Esophagus muscularis mucosa (tissue), 4 donors: Measurements from ENCODE around the gene PCBD1. TPM values are rescaled to one million over a fixed set of nuclear protein-coding genes. Genes with fewer than 3 reads are reported as not detected.
A peak's percentile ranks its signal among the peaks of the same experiment; 100 is the strongest.

ENCODE experiments used
- DNase-seq: peaks from one replicate; pipeline ENCODE4 v3.0.0-alpha.2; 2017; ENCODE audit errors: extremely low spot score
- H3K27ac ChIP-seq, 4 donors: fragments of 200-600 bp; sonication (generic); replicated peaks in 1 of 4; 1 replicate in 3 of 4; 2 replicates in 1 of 4; pipeline ENCODE4 v1.5.1; 2016 to 2019; ENCODE audit warnings: mild to moderate bottlenecking in 1 of 4
- H3K27me3 ChIP-seq, 4 donors: fragments of 200-600 bp; sonication (generic); one replicate each; pipeline versions ENCODE4 v1.5.1 to v1.6.0; 2016 to 2019
- H3K36me3 ChIP-seq, 4 donors: fragments of 200-600 bp; sonication (generic); one replicate each; pipeline ENCODE4 v1.5.1; 2016 to 2019
- H3K4me1 ChIP-seq, 4 donors: fragments of 200-600 bp; sonication (generic); one replicate each; pipeline ENCODE4 v1.5.1; 2016 to 2019
- H3K4me3 ChIP-seq, 4 donors: fragments of 200-600 bp; sonication (generic); 1 replicate in 2 of 4; 2 replicates in 2 of 4; pipeline ENCODE4 v1.5.1; 2016 to 2019; ENCODE audit warnings: mild to moderate bottlenecking in 4 of 4, moderate library complexity in 1 of 4
- H3K9me3 ChIP-seq, 4 donors: fragments of 200-600 bp; sonication (generic); 1 replicate in 3 of 4; 2 replicates in 1 of 4; pipeline ENCODE4 v1.5.1; 2016 to 2019
- EP300 ChIP-seq: sonication (generic); formaldehyde crosslinking; IDR thresholded peaks from one replicate; pipeline ENCODE4 v1.6.1; 2017; ENCODE audit warnings: antibody characterized with exemption
- POLR2A ChIP-seq: fragments of 450-650 bp; IDR thresholded peaks from one replicate; pipeline ENCODE4 v1.6.1; 2017; ENCODE audit warnings: antibody characterized with exemption, moderate library complexity, mild to moderate bottlenecking, low read depth
- POLR2AphosphoS5 ChIP-seq, 2 donors: sonication (generic); formaldehyde crosslinking; IDR thresholded peaks; one replicate each; pipeline ENCODE4 v1.6.1; 2017; ENCODE audit warnings: antibody characterized with exemption in 2 of 2
- WGBS: methylation state at CpG from one replicate; pipeline ENCODE4 v1.1.5; 2018; 5-methylcytosine and 5-hydroxymethylcytosine counted together
- intact Hi-C: fragments of 100-400 bp; cut with DNase I; formaldehyde crosslinking; loops from one replicate; pipeline ENCODE4 v1.15.1; 2023
- total RNA-seq, 4 donors: library from RNA; depleted of rRNA; stranded (reverse); fragments of >200 nt; gene quantifications; one replicate each; pipeline versions ENCODE4 v1.1.0 to v1.2.1, GENCODE V29; 2016
- TF ChIP-seq, protein P1 (sequence below), 3 experiments: fragments of 200-600 bp in 2 of 3; fragments of 450-650 bp in 1 of 3; sonication (generic) in 2 of 3; IDR thresholded peaks; one replicate each; pipeline ENCODE4 v1.5.1; 2017 to 2019; ENCODE audit warnings: antibody characterized with exemption in 3 of 3, mild to moderate bottlenecking in 2 of 3, moderate library complexity in 1 of 3

Gene PCBD1
- total RNA-seq, 4 donors from 2014 or later, result 56.1 to 112 (median 80.8) TPM

DNA sequence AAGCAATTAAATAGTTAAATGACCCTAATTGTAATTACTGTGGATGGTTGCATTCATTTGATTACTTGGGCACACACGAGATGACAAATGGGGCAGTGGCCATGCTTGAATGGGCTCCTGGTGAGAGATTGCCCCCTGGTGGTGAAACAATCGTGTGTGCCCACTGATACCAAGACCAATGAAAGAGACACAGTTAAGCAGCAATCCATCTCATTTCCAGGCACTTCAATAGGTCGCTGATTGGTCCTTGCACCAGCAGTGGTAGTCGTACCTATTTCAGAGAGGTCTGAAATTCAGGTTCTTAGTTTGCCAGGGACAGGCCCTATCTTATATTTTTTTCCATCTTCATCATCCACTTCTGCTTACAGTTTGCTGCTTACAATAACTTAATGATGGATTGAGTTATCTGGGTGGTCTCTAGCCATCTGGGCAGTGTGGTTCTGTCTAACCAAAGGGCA lies 8.3 kb downstream of the PCBD1 start:
- Histone ChIP-seq H3K9me3 (no peaks in the 10 kb centered on the region), H3K27ac (no peak overlapping the region), H3K27me3 (no peaks in the 10 kb centered on the region), H3K36me3 (peaks cover 30 to 86% (median 59%) of the 10 kb centered on the region in 4 donors), H3K4me3 (no peak overlapping the region), H3K4me1 (peaks cover 0 to 3% (median 0%) of the 10 kb centered on the region in 4 donors)
- intact Hi-C loops, result loop anchor here (2.0 kb wide), 1 partner anchor 65 kb away; the partner anchor contains the start of gene SGPL1
- TF ChIP-seq EP300, result no peak
- no peak for TF ChIP-seq POLR2A
- TF ChIP-seq, protein P1, sequence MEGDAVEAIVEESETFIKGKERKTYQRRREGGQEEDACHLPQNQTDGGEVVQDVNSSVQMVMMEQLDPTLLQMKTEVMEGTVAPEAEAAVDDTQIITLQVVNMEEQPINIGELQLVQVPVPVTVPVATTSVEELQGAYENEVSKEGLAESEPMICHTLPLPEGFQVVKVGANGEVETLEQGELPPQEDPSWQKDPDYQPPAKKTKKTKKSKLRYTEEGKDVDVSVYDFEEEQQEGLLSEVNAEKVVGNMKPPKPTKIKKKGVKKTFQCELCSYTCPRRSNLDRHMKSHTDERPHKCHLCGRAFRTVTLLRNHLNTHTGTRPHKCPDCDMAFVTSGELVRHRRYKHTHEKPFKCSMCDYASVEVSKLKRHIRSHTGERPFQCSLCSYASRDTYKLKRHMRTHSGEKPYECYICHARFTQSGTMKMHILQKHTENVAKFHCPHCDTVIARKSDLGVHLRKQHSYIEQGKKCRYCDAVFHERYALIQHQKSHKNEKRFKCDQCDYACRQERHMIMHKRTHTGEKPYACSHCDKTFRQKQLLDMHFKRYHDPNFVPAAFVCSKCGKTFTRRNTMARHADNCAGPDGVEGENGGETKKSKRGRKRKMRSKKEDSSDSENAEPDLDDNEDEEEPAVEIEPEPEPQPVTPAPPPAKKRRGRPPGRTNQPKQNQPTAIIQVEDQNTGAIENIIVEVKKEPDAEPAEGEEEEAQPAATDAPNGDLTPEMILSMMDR (IDR thresholded peaks at IDR 0.05), result peak; percentile 89 to 93 (median 91)
- peak; percentile 23 to 55 for TF ChIP-seq POLR2AphosphoS5 (IDR thresholded peaks at IDR 0.05)
- peak; percentile 95 for DNase-seq
- WGBS, result 12% methylated on average over 4 of the region's 4 CpGs

DNA sequence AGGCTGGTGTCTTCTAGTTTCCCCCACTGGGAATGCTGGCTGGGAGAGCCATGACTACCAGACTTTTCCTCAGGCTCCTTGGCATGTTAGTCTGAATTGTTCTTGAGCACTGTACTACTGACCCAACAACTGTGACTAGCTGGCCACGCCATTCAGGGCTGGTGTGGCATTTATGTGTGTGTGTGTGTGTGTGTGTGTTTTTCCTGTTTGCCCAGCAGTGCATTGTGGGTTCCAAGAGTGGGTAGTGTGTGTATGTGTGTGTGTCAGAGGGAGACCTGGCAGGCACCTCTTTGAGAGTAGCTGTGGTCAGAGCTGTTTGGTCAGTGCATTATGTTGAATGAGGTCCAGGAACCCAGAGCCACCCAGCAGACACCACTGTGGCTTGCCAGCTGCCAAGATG lies 9.2 kb downstream of the PCBD1 start:
- H3K36me3 ChIP-seq, result peaks cover 27 to 78% (median 53%) of the 10 kb centered on the region in 4 donors
- H3K9me3 ChIP-seq, result no peaks in the 10 kb centered on the region
- intact Hi-C loops, result loop anchor here (5.0 kb wide), 1 partner anchor 327 kb away; no protein-coding TSS in a partner anchor
- TF ChIP-seq POLR2A (no peak), POLR2AphosphoS5 (IDR thresholded peaks at IDR 0.05) (no peak), EP300 (no peak)
- TF ChIP-seq, protein P1 (IDR thresholded peaks at IDR 0.05), result no peak
- peaks cover 0 to 3% (median 0%) of the 10 kb centered on the region in 4 donors for H3K4me1 ChIP-seq
- no peak for DNase-seq
- no peaks in the 10 kb centered on the region for H3K27me3 ChIP-seq
- no peak overlapping the region for H3K4me3 ChIP-seq
- H3K27ac ChIP-seq, result no peak overlapping the region
- WGBS, result 100% methylated on average over 1 of the region's 1 CpG

GRCh38 chr10:70874061-70874460 lies 14.3 kb downstream of the PCBD1 start:
- intact Hi-C loops, result no loop called here
- Histone ChIP-seq H3K27ac (no peak overlapping the region), H3K27me3 (no peaks in the 10 kb centered on the region), H3K4me3 (no peak overlapping the region), H3K9me3 (no peaks in the 10 kb centered on the region), H3K4me1 (no peaks in the 10 kb centered on the region), H3K36me3 (peaks cover 12 to 89% (median 76%) of the 10 kb centered on the region in 4 donors)
- DNase-seq, result no peak
- 88% methylated on average over 7 of the region's 7 CpGs for WGBS
- no peak for TF ChIP-seq POLR2A
- TF ChIP-seq, protein P1 (IDR thresholded peaks at IDR 0.05), result no peak
- no peak for TF ChIP-seq POLR2AphosphoS5 (IDR thresholded peaks at IDR 0.05)
- TF ChIP-seq EP300, result no peak

- Histone ChIP-seq H3K27me3 (no peaks in the 10 kb centered on the region), H3K4me1 (no peaks in the 10 kb centered on the region), H3K4me3 (no peak overlapping the region), H3K27ac (no peak overlapping the region), H3K9me3 (no peaks in the 10 kb centered on the region), H3K36me3 (peaks cover 10 to 81% (median 71%) of the 10 kb centered on the region in 4 donors)
- TF ChIP-seq POLR2A, result no peak
- TF ChIP-seq EP300, result no peak
- TF ChIP-seq, protein P1 (IDR thresholded peaks at IDR 0.05), result no peak
- intact Hi-C loops, result no loop called here
- 89% methylated on average over 7 of the region's 7 CpGs for WGBS
- DNase-seq, result no peak
Measured at GRCh38 chr10:70872291-70872690, 16.1 kb downstream of the PCBD1 start.

DNA sequence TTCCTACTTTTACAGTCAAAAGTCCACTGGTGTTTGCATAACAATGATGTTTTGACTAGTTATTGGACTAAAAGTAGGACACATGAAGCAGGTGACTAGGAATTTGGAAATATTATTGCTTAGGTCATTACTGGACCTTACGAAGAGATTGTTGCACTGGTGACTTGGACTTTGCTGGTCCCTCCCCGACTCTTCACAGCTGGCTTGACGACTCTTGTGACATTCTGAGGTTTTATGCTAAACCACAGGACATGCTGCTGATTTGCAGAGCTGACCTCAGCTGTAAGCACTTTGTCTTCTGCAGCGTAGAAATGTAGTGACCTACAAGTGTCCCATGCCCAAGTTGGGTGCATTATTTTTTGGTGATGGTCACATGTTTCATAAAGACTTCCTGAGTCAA lies 21.9 kb downstream of the PCBD1 start:
- intact Hi-C loops, result no loop called here
- no peaks in the 10 kb centered on the region for H3K4me1 ChIP-seq
- DNase-seq, result no peak
- no peak overlapping the region for H3K4me3 ChIP-seq
- peaks cover 7 to 79% (median 38%) of the 10 kb centered on the region in 4 donors for H3K36me3 ChIP-seq
- WGBS, result 74% methylated on average over 4 of the region's 4 CpGs
- no peaks in the 10 kb centered on the region for H3K9me3 ChIP-seq
- H3K27me3 ChIP-seq, result no peaks in the 10 kb centered on the region
- H3K27ac ChIP-seq, result no peak overlapping the region
- TF ChIP-seq, protein P1 (IDR thresholded peaks at IDR 0.05), result no peak
- TF ChIP-seq POLR2AphosphoS5 (IDR thresholded peaks at IDR 0.05), result peak in 1 of 2 donors; percentile 16
